HepG2 (cell line): ENCODE data around the gene PRKACG. TPM values are rescaled to one million over a fixed set of nuclear protein-coding genes. Genes with fewer than 3 reads are reported as not detected.

Experiments
- DNMT1 ChIP-seq: sonication (generic); formaldehyde crosslinking; IDR thresholded peaks from 2 replicates; pipeline ENCODE4 v1.5.1; 2020; ENCODE audit warnings: mild to moderate bottlenecking, missing genetic modification reagents
- ELF4 ChIP-seq: sonication (generic); formaldehyde crosslinking; IDR thresholded peaks from 2 replicates; pipeline ENCODE4 v1.5.0; 2020; ENCODE audit warnings: missing genetic modification reagents, mild to moderate bottlenecking, moderate library complexity, borderline replicate concordance
- MED8 ChIP-seq: sonication (generic); formaldehyde crosslinking; IDR thresholded peaks from 2 replicates; pipeline ENCODE4 v1.8.1; 2023; ENCODE audit warnings: mild to moderate bottlenecking, missing genetic modification reagents; ENCODE audit not compliant: insufficient replicate concordance
- PBX3 ChIP-seq: sonication (generic); formaldehyde crosslinking; IDR thresholded peaks from 2 replicates; pipeline ENCODE4 v1.8.1; 2023; ENCODE audit warnings: missing genetic modification reagents, inconsistent platforms, borderline replicate concordance
- PRDM10 ChIP-seq: sonication (generic); formaldehyde crosslinking; IDR thresholded peaks from 2 replicates; pipeline ENCODE4 v1.4.0; 2020; ENCODE audit warnings: low read depth, missing genetic modification reagents
- SOX5 ChIP-seq: IDR thresholded peaks from 2 replicates; pipeline ENCODE4 v1.6.1; 2016; ENCODE audit warnings: borderline replicate concordance
- SSRP1 ChIP-seq: IDR thresholded peaks from 2 replicates; pipeline ENCODE4 v1.6.1; 2016; ENCODE audit warnings: control low read depth
- TERF1 ChIP-seq: sonication (generic); formaldehyde crosslinking; IDR thresholded peaks from 2 replicates; pipeline ENCODE4 v1.8.0; 2022; ENCODE audit warnings: mild to moderate bottlenecking, missing genetic modification reagents, moderate library complexity
- YEATS4 ChIP-seq: sonication (generic); formaldehyde crosslinking; IDR thresholded peaks from 2 replicates; pipeline ENCODE4 v1.4.0; 2020; ENCODE audit warnings: missing genetic modification reagents, borderline replicate concordance
- ZFP37 ChIP-seq: sonication (generic); formaldehyde crosslinking; IDR thresholded peaks from 2 replicates; pipeline ENCODE4 v1.4.0; 2020; ENCODE audit warnings: missing genetic modification reagents, borderline replicate concordance
- ZFP91 ChIP-seq: sonication (generic); formaldehyde crosslinking; IDR thresholded peaks from 2 replicates; pipeline ENCODE4 v1.9.0; 2022; ENCODE audit warnings: missing genetic modification reagents, mild to moderate bottlenecking, borderline replicate concordance
- ZNF124 ChIP-seq: sonication (generic); formaldehyde crosslinking; IDR thresholded peaks from 2 replicates; pipeline ENCODE4 v1.4.0; 2020; ENCODE audit warnings: missing genetic modification reagents
- ZNF350 ChIP-seq: sonication (generic); formaldehyde crosslinking; IDR thresholded peaks from 2 replicates; pipeline ENCODE4 v1.4.0; 2020; ENCODE audit warnings: mild to moderate bottlenecking, low read depth, missing genetic modification reagents, borderline replicate concordance
- ZNF512 ChIP-seq: sonication (generic); formaldehyde crosslinking; IDR thresholded peaks from 2 replicates; pipeline ENCODE4 v1.4.0; 2020; ENCODE audit warnings: mild to moderate bottlenecking, missing genetic modification reagents
- ZNF605 ChIP-seq: sonication (generic); formaldehyde crosslinking; IDR thresholded peaks from 2 replicates; pipeline ENCODE4 v1.8.0; 2022; ENCODE audit warnings: mild to moderate bottlenecking, missing genetic modification reagents
- ZNF607 ChIP-seq: sonication (generic); formaldehyde crosslinking; IDR thresholded peaks from 2 replicates; pipeline ENCODE4 v1.5.1; 2020; ENCODE audit warnings: missing genetic modification reagents, mild to moderate bottlenecking, borderline replicate concordance
- ZNF7 ChIP-seq: IDR thresholded peaks from 2 replicates; pipeline ENCODE4 v1.6.1; 2016; ENCODE audit warnings: missing biosample characterization, missing genetic modification reagents
- polyA plus RNA-seq, 8 experiments: library from polyadenylated mRNA; depleted of rRNA in 3 of 8; stranded (reverse) in 7 of 8; unstranded in 1 of 8; fragments of >200 nt; fragmentation: Illumina TruSeq in 4 of 8; extraction: Trizol in 4 of 8; gene quantifications; 2 replicates each; pipeline versions ENCODE4 v1.2.1 to v1.2.3, GENCODE V29; 2011 to 2016; ENCODE audit warnings: low read depth in 4 of 8, missing spikeins in 1 of 8, mixed read lengths in 1 of 8; ENCODE audit not compliant: insufficient read depth in 1 of 8
- total RNA-seq, 5 experiments: library from RNA; depleted of rRNA; stranded (reverse); fragments of >200 nt; fragmentation: Illumina TruSeq; extraction: Trizol; gene quantifications; 2 replicates each; pipeline ENCODE4 v1.2.3, GENCODE V29; 2016; ENCODE audit warnings: low read depth in 1 of 5

The PRKACG gene
- total and polyA plus RNA-seq, 2 of the 13 experiments (the other 11 are each of a cell fraction or from before 2014, with no cell fraction given), result not detected

GRCh38 chr9:69035438-69036308 is 21.8 kb upstream of the PRKACG start, which contains the start of gene FXN (continued):
- TF ChIP-seq ZNF512 (CRISPR knock-in tag) (0 out of 2 replicates have a peak, but pooled peaks have one; percentile 61), ZNF607 (CRISPR knock-in tag) (0 out of 2 replicates have a peak, but pooled peaks have one; percentile 19), SOX5 (no peak; the same call in 1 of the 2 replicates), ZNF7 (no peak), ZNF605 (CRISPR knock-in tag) (no peak; the same call in 1 of the 2 replicates), ZFP91 (CRISPR knock-in tag) (peak; percentile 69; the same call in 1 of the 2 replicates), PRDM10 (CRISPR knock-in tag) (no peak), ZNF124 (0 out of 2 replicates have a peak, but pooled peaks have one; percentile 59), ELF4 (no peak), DNMT1 (no peak; the same call in 1 of the 2 replicates), SSRP1 (no peak), ZNF350 (peak; percentile 68; the same call in 1 of the 2 replicates), YEATS4 (CRISPR knock-in tag) (peak; percentile 91), TERF1 (CRISPR knock-in tag) (no peak), ZFP37 (CRISPR knock-in tag) (0 out of 2 replicates have a peak, but pooled peaks have one; percentile 63), MED8 (CRISPR knock-in tag) (no peak), PBX3 (CRISPR knock-in tag) (no peak; the same call in 1 of the 2 replicates)
